Suprapubic skin (tissue), 4 donors: ENCODE data around the gene AK4. TPM values are rescaled to one million over a fixed set of nuclear protein-coding genes. Genes with fewer than 3 reads are reported as not detected.
"Not testable (repeated sequence)": the region's sequence is repeated elsewhere in the genome, so short reads cannot be mapped to it uniquely, and the experiment has no call there.

Source experiments
- DNase-seq, 2 donors: peaks; one replicate each; pipeline ENCODE4 v3.0.0-alpha.2; 2019; ENCODE audit warnings: low spot score in 2 of 2
- H3K27ac ChIP-seq: fragments of 200-600 bp; sonication (generic); one replicate; pipeline ENCODE4 v1.5.1; 2019
- H3K27me3 ChIP-seq: fragments of 200-600 bp; sonication (generic); one replicate; pipeline ENCODE4 v1.5.1; 2019
- H3K36me3 ChIP-seq: fragments of 200-600 bp; sonication (generic); one replicate; pipeline ENCODE4 v1.5.1; 2019
- H3K4me1 ChIP-seq: fragments of 200-600 bp; sonication (generic); one replicate; pipeline ENCODE4 v1.5.1; 2019
- H3K4me3 ChIP-seq: fragments of 200-600 bp; sonication (generic); one replicate; pipeline ENCODE4 v1.5.1; 2019; ENCODE audit warnings: mild to moderate bottlenecking
- H3K9me3 ChIP-seq: fragments of 200-600 bp; sonication (generic); one replicate; pipeline ENCODE4 v1.5.1; 2019
- EP300 ChIP-seq: sonication (generic); formaldehyde crosslinking; IDR thresholded peaks from one replicate; pipeline ENCODE4 v1.6.1; 2017; ENCODE audit warnings: antibody characterized with exemption
- POLR2A ChIP-seq, 2 donors: fragments of 450-650 bp; IDR thresholded peaks; one replicate each; pipeline ENCODE4 v1.6.1; 2017; ENCODE audit warnings: antibody characterized with exemption in 2 of 2, mild to moderate bottlenecking in 2 of 2, moderate library complexity in 2 of 2
- POLR2AphosphoS5 ChIP-seq, 3 donors: sonication (generic); formaldehyde crosslinking; IDR thresholded peaks; one replicate each; pipeline ENCODE4 v1.6.1; 2017; ENCODE audit warnings: antibody characterized with exemption in 3 of 3
- WGBS: methylation state at CpG from one replicate; pipeline ENCODE4 v1.1.5; 2018; 5-methylcytosine and 5-hydroxymethylcytosine counted together
- total RNA-seq, 4 donors: library from RNA; depleted of rRNA; stranded (reverse); fragments of >200 nt; gene quantifications; one replicate each; pipeline ENCODE4 v1.1.0, GENCODE V29; 2016
- TF ChIP-seq, protein P1 (sequence below), 2 donors: fragments of 200-600 bp in 1 of 2; fragments of 450-650 bp in 1 of 2; sonication (generic) in 1 of 2; IDR thresholded peaks; one replicate each; pipeline ENCODE4 v1.5.1; 2016 to 2019; ENCODE audit warnings: antibody characterized with exemption in 2 of 2, mild to moderate bottlenecking in 1 of 2, moderate library complexity in 1 of 2

The AK4 gene
- total RNA-seq, 4 donors from 2014 or later, result 35.7 to 62.5 (median 54.8) TPM

DNA sequence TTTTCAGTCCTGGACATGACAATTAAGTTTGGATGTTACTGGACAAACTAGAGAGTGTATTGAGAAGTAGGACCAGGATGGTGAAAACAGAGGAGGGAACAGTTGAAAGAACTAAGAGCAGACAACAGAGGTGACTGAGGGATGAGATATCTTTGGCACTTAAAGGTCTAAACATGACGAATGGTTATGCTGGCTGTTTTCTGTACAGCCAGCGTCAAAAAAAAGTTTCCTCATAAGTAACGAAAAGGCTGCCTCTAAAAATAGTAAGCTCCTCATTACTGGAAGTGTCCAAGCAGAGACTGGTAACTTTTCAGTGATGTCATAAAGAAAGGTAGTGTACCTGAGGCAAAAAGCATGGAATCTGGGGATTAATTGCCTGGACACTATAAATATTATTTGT, 35.2 kb upstream of the AK4 start:
- 50% methylated on average over 3 of the region's 3 CpGs for WGBS
- TF ChIP-seq POLR2A (IDR thresholded peaks at IDR 0.05) (no peak), EP300 (no peak), POLR2AphosphoS5 (IDR thresholded peaks at IDR 0.05) (no peak)
- TF ChIP-seq, protein P1, sequence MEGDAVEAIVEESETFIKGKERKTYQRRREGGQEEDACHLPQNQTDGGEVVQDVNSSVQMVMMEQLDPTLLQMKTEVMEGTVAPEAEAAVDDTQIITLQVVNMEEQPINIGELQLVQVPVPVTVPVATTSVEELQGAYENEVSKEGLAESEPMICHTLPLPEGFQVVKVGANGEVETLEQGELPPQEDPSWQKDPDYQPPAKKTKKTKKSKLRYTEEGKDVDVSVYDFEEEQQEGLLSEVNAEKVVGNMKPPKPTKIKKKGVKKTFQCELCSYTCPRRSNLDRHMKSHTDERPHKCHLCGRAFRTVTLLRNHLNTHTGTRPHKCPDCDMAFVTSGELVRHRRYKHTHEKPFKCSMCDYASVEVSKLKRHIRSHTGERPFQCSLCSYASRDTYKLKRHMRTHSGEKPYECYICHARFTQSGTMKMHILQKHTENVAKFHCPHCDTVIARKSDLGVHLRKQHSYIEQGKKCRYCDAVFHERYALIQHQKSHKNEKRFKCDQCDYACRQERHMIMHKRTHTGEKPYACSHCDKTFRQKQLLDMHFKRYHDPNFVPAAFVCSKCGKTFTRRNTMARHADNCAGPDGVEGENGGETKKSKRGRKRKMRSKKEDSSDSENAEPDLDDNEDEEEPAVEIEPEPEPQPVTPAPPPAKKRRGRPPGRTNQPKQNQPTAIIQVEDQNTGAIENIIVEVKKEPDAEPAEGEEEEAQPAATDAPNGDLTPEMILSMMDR (IDR thresholded peaks at IDR 0.05), result no peak
- Histone ChIP-seq H3K9me3 (no peaks in the 10 kb centered on the region), H3K4me1 (peaks cover 6% of the 10 kb centered on the region), H3K27me3 (no peaks in the 10 kb centered on the region), H3K27ac (no peak overlapping the region), H3K4me3 (no peak overlapping the region), H3K36me3 (no peaks in the 10 kb centered on the region)
- DNase-seq, result no peak

DNA sequence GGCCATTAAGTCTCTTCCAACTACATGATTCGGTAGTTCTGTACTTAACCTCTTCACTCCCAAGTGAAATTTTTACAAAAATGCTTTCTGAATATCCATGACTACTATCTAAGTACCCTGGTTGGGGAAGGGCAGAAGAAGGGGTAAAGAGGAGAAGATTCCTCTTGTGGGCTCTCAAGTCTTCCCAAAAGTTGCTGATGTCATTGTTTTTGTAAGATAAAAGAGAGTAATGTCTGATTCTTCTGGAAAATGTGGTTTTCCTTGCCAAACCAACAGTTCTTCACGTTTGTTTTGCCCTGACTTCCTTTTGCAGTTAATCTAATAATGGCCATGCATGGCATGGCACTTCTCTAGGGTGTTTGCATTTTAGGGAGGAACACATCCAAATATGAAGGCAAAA, 34.7 kb upstream of the AK4 start:
- Histone ChIP-seq H3K36me3 (no peaks in the 10 kb centered on the region), H3K4me3 (no peak overlapping the region), H3K4me1 (peaks cover 6% of the 10 kb centered on the region), H3K27me3 (no peaks in the 10 kb centered on the region), H3K9me3 (no peaks in the 10 kb centered on the region), H3K27ac (no peak overlapping the region)
- TF ChIP-seq, protein P1 (IDR thresholded peaks at IDR 0.05), result no peak
- no peak for TF ChIP-seq POLR2AphosphoS5 (IDR thresholded peaks at IDR 0.05)
- no peak for TF ChIP-seq EP300
- TF ChIP-seq POLR2A (IDR thresholded peaks at IDR 0.05), result no peak
- no peak for DNase-seq
- 25% methylated on average over 2 of the region's 2 CpGs for WGBS

DNA sequence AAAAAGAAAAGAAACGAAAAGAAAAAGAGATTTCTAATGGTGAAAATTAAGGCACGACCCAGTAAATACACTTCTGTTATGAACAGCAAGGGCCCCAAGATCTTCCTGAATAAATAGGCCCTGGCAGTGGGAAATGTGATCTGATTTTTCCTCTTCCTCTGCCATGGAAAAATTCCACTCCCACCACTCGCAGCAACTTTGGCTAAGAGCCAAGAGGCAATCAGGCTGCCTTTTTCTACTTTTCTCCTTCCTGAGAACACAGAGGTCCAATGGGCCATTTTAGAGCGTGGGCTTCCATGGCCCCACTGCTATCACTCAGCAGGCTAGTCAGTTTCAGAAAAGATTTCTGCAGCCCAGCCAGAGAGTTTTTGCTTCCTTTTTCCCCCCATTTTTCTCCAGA, 33.7 kb upstream of the AK4 start:
- TF ChIP-seq POLR2AphosphoS5 (IDR thresholded peaks at IDR 0.05) (no peak), EP300 (no peak), POLR2A (IDR thresholded peaks at IDR 0.05) (no peak)
- TF ChIP-seq, protein P1 (IDR thresholded peaks at IDR 0.05), result no peak
- H3K27ac ChIP-seq, result no peak overlapping the region

DNA sequence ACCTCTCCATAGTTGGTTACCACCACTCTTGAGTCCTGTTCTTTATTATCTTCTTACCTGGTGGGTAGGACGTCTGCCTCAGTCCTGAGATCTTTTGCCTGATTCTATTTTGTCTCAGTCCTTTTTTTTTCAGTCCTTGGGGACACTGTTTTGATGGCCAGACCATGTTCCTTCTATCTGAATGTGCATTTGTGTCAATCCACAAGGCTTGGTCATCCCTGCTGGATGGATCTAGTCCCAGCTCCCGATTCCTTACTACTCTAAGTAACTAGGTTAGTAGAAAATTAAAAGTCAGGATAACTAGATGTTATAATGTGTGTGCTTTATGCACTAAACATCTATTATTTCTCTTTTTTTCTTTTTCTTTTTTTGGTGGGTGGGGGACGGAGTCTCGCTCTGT, 28.1 kb upstream of the AK4 start:
- Histone ChIP-seq H3K27me3 (no peaks in the 10 kb centered on the region), H3K9me3 (no peaks in the 10 kb centered on the region), H3K4me1 (peaks cover under 1% of the 10 kb centered on the region), H3K4me3 (no peak overlapping the region), H3K27ac (no peak overlapping the region), H3K36me3 (no peaks in the 10 kb centered on the region)
- DNase-seq, result no peak
- 76% methylated on average over 4 of the region's 4 CpGs for WGBS
- TF ChIP-seq, protein P1 (IDR thresholded peaks at IDR 0.05), result no peak
- TF ChIP-seq POLR2A (IDR thresholded peaks at IDR 0.05) (no peak), EP300 (no peak), POLR2AphosphoS5 (IDR thresholded peaks at IDR 0.05) (no peak)

More for the DNA sequence above, 33.7 kb upstream of the AK4 start:
- H3K4me3 ChIP-seq, result no peak overlapping the region
- H3K27me3 ChIP-seq, result no peaks in the 10 kb centered on the region
- no peaks in the 10 kb centered on the region for H3K36me3 ChIP-seq
- DNase-seq, result no peak
- peaks cover 6% of the 10 kb centered on the region for H3K4me1 ChIP-seq
- H3K9me3 ChIP-seq, result no peaks in the 10 kb centered on the region
- WGBS, result 38% methylated on average over 4 of the region's 4 CpGs

DNA sequence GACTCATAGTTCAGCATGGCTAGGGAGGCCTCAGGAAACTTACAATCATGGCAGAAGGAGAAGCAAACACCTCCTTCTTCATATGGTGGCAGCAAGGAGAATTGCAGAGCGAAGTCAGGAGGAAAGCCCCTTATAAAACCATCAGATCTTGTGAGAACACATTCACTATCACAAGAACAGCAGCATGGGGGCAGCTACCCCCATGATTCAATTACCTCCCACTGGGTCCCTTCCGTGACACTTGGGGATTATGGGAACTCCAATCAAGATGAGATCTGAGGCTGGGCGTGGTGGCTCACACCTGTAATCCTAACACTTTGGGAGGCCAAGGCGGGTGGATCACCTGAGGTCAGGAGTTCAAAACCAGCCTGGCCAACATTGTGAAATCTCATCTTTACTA, 18.9 kb upstream of the AK4 start:
- not testable (repeated sequence) for DNase-seq, H3K9me3 ChIP-seq, H3K4me3 ChIP-seq, H3K27me3 ChIP-seq, H3K4me1 ChIP-seq, H3K27ac ChIP-seq, H3K36me3 ChIP-seq
- 88% methylated on average over 4 of the region's 4 CpGs for WGBS

DNA sequence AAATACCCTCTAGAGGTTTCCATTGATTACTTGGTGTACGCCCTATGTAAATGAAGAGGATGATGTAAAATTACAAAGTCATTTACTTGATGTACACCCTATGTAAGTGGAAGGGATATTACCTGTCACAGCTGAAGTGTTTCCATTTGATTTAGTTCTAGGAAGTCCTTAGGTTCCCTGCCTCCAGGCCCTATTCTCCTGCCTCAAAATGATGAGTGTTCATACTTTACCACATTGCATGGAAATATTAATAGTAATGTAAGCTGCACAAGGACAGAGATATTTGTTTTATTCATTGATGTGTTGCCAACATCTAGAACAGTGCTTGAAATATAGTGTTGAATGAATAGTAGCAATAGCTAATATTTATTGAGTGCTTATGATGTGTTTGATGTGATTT, 9.5 kb upstream of the AK4 start:
- TF ChIP-seq, protein P1 (IDR thresholded peaks at IDR 0.05), result no peak
- no peak for TF ChIP-seq EP300
- no peak for TF ChIP-seq POLR2AphosphoS5 (IDR thresholded peaks at IDR 0.05)
- TF ChIP-seq POLR2A (IDR thresholded peaks at IDR 0.05), result no peak
- Histone ChIP-seq H3K4me3 (no peak overlapping the region), H3K27me3 (no peaks in the 10 kb centered on the region), H3K36me3 (no peaks in the 10 kb centered on the region), H3K27ac (no peak overlapping the region), H3K4me1 (peaks cover 7% of the 10 kb centered on the region), H3K9me3 (no peaks in the 10 kb centered on the region)
- 100% methylated on average over 1 of the region's 1 CpG for WGBS
- DNase-seq, result no peak

DNA sequence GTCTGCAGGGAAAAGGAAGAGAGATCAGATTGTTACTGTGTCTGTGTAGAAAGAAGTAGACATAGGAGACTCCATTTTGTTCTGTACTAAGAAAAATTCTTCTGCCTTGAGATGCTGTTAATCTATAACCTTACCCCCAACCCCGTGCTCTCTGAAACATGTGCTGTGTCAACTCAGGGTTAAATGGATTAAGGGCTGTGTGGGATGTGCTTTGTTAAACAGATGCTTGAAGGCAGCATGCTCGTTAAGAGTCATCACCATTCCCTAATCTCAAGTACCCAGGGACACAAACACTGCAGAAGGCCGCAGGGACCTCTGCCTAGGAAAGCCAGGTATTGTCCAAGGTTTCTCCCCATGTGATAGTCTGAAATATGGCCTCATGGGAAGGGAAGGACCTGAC, 8.2 kb upstream of the AK4 start:
- H3K9me3 ChIP-seq, H3K36me3 ChIP-seq: not testable (repeated sequence)
- WGBS, result 62% methylated on average over 3 of the region's 3 CpGs

More for the DNA sequence above, 8.2 kb upstream of the AK4 start:
- not testable (repeated sequence) for H3K27ac ChIP-seq, H3K4me3 ChIP-seq, H3K27me3 ChIP-seq, H3K4me1 ChIP-seq, DNase-seq
